ENCODE results near the gene IPO11.

DNA sequence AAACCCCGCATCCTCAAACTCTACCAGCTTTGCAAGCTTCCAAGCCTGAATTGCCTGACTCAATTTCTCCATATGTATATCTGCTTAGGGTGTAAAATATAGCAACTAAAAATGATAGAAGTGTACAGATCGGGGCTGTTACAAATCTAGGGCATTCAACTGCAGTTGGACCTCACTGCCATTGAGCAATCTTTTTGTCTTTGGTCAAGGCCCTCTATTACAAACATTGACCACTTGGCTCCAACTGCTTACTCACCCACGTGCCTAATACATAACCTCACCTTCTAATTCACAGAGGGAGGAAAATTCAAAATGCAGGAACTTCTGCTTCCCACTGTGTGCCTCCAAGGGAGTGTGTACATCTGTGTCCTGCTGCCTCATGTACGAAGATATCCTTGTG lies 176.1 kb downstream of the IPO11 start:
- TF ChIP-seq POLR2AphosphoS5 (IDR thresholded peaks at IDR 0.05; ENCODE audit: low read depth, low read length) (no peak), POU2F2 (IDR thresholded peaks at IDR 0.05; ENCODE audit: low read depth, low read length) (no peak), POLR2A (IDR thresholded peaks at IDR 0.05; ENCODE audit: low read depth, low read length) (no peak), PAX5 (IDR thresholded peaks at IDR 0.05; ENCODE audit: insufficient read depth, low read length, severe bottlenecking) (no peak), SPI1 (IDR thresholded peaks at IDR 0.05; ENCODE audit: low read depth, low read length) (no peak)

Measured in GM12891 (cell line).